ENCODE data around the gene KIAA1671. TPM values are rescaled to one million over a fixed set of nuclear protein-coding genes. Genes with fewer than 3 reads are reported as not detected.

KIAA1671 gene
- total RNA-seq, 6 donors from 2014 or later: 30.9 to 57.7 (median 42.1) TPM

DNA sequence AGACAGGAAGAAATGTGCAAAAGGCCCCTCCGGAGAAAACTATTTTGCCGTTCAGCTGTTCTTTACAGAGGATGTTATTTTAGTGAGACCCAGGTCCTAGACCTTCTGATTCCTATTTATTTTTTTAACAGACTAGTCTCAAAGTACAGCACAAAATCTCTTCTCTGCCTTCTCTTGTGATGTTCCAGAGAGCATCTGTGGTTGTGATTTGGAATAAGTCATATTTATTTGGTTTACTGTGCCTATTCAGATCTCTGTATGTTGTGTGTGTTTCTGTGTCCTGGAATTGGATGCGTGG, 26.1 kb upstream of the KIAA1671 start:
- Histone ChIP-seq H3K27ac (no peak overlapping the region), H3K4me1 (no peaks in the 10 kb centered on the region), H3K36me3 (peaks cover 0 to 7% (median 0%) of the 10 kb centered on the region in 4 donors), H3K27me3 (no peaks in the 10 kb centered on the region), H3K9me3 (peaks cover 0 to 5% (median 0%) of the 10 kb centered on the region in 4 donors), H3K4me3 (no peak overlapping the region)
- whole genome bisulfite sequencing, 2 donors: 47 to 59% methylated on average over 3 of the region's 3 CpGs
- ATAC-seq (ENCODE audit: low FRiP score in 2 of 2): no peak
- no peak for DNase-seq
- TF ChIP-seq EP300 (IDR thresholded peaks at IDR 0.05) (no peak), POLR2A (IDR thresholded peaks at IDR 0.05) (no peak), POLR2AphosphoS5 (IDR thresholded peaks at IDR 0.05) (no peak)
- TF ChIP-seq, protein P1, sequence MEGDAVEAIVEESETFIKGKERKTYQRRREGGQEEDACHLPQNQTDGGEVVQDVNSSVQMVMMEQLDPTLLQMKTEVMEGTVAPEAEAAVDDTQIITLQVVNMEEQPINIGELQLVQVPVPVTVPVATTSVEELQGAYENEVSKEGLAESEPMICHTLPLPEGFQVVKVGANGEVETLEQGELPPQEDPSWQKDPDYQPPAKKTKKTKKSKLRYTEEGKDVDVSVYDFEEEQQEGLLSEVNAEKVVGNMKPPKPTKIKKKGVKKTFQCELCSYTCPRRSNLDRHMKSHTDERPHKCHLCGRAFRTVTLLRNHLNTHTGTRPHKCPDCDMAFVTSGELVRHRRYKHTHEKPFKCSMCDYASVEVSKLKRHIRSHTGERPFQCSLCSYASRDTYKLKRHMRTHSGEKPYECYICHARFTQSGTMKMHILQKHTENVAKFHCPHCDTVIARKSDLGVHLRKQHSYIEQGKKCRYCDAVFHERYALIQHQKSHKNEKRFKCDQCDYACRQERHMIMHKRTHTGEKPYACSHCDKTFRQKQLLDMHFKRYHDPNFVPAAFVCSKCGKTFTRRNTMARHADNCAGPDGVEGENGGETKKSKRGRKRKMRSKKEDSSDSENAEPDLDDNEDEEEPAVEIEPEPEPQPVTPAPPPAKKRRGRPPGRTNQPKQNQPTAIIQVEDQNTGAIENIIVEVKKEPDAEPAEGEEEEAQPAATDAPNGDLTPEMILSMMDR (IDR thresholded peaks at IDR 0.05): no peak

DNA sequence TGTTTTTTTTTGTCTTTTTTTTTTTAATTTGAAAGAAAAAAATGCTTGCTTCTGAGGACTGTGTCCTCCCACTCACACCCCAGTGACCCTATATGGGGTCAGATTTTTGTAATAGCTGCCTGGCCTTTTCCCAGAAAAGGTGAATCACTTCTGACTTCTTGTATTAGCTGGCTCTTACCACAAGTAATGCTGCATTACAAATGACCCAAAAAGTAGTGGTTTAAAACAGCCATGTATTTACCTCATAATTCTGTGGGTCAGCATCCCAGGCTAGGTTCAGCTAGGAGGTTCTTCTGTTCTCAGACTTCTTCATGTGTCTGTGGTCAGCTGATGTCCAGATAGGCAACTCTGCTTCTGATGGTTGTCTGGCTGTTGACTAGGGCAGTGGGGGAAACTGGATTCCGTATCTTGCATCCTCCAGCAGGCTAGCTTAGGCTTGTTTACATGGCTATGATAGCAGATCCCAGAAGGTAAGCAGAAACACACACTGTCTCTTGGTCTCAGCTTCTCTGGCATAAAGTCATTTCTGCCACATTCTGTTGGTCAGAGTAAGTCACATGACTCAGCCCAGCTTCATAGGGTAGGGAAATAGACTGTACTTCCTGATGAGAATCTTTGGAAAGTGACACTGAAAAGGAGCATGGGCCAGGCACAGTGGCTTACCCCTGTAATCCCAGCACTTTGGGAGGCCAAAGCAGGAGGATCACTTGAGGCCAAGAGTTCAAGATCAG, 25.5 kb upstream of the KIAA1671 start:
- TF ChIP-seq, protein P1 (IDR thresholded peaks at IDR 0.05): no peak
- TF ChIP-seq EP300 (IDR thresholded peaks at IDR 0.05) (no peak), POLR2AphosphoS5 (IDR thresholded peaks at IDR 0.05) (no peak), POLR2A (IDR thresholded peaks at IDR 0.05) (no peak)
- H3K4me3 ChIP-seq: no peak overlapping the region
- peaks cover 0 to 5% (median 0%) of the 10 kb centered on the region in 4 donors for H3K9me3 ChIP-seq
- H3K27me3 ChIP-seq: no peaks in the 10 kb centered on the region
- no peak overlapping the region for H3K27ac ChIP-seq
- ATAC-seq (ENCODE audit: low FRiP score in 2 of 2): no peak
- H3K4me1 ChIP-seq: no peaks in the 10 kb centered on the region
- DNase-seq: no peak
- H3K36me3 ChIP-seq: peaks cover 0 to 7% (median 0%) of the 10 kb centered on the region in 4 donors
- 89 to 100% methylated on average over 1 of the region's 1 CpG for WGBS, 2 donors

DNA sequence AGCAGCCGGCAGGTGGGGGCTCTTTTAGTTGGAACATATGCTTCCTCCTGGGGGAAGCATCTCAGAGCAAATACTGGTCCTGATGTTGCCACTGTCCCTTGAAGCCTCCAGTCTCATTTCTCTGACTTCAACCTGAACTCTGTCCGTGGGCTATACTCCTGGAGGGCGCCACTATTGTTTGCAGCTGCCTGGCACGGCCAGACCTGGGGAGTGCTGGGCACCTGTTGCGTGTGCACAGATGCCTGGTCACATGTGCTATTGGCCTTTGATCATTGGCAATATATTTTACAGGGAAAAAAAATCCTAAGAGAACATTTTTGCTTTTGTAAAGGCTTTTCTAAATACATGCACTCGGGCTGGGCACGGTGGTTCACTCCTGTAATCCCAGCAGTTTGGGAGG, 24.2 kb upstream of the KIAA1671 start:
- ATAC-seq (ENCODE audit: low FRiP score in 2 of 2) (no peak), DNase-seq (no peak)
- 85 to 91% methylated on average over 7 of the region's 7 CpGs for WGBS, 2 donors

DNA sequence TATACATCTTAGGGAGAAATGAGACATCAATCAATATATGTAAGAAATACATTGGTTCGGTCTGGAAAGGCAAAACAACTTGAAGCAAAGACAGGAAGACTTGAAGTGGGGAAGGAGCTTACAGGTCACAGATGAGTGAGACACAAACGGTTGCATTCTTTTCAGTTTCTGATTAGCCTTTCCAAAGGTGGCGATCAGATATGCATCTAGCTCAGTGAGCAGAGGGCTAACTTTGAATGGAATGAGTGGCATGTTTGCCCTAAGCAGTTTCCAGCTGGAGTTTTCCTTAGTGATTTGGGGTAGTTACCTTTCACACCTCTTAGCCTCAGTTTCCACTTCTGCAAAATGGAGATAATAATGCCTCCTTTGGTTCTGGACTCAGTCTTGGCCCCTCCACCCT, 21.8 kb upstream of the KIAA1671 start:
- Histone ChIP-seq H3K36me3 (no peaks in the 10 kb centered on the region), H3K27me3 (no peaks in the 10 kb centered on the region), H3K4me1 (no peaks in the 10 kb centered on the region), H3K4me3 (no peak overlapping the region), H3K27ac (no peak overlapping the region), H3K9me3 (peaks cover 0 to 5% (median 0%) of the 10 kb centered on the region in 4 donors)
- 73 to 82% methylated on average over 3 of the region's 3 CpGs for WGBS, 2 donors
- no peak for DNase-seq
- no peak for ATAC-seq (ENCODE audit: low FRiP score in 2 of 2)
- TF ChIP-seq EP300 (IDR thresholded peaks at IDR 0.05) (no peak), POLR2A (IDR thresholded peaks at IDR 0.05) (no peak), POLR2AphosphoS5 (IDR thresholded peaks at IDR 0.05) (no peak)
- TF ChIP-seq, protein P1 (IDR thresholded peaks at IDR 0.05): no peak

More for the DNA sequence above, 24.2 kb upstream of the KIAA1671 start:
- peaks cover 0 to 5% (median 0%) of the 10 kb centered on the region in 4 donors for H3K9me3 ChIP-seq
- H3K4me3 ChIP-seq: no peak overlapping the region
- H3K27me3 ChIP-seq: no peaks in the 10 kb centered on the region
- H3K27ac ChIP-seq: no peak overlapping the region
- TF ChIP-seq POLR2A (IDR thresholded peaks at IDR 0.05) (no peak), POLR2AphosphoS5 (IDR thresholded peaks at IDR 0.05) (no peak), EP300 (IDR thresholded peaks at IDR 0.05) (no peak)
- TF ChIP-seq, protein P1 (IDR thresholded peaks at IDR 0.05): no peak
- H3K4me1 ChIP-seq: no peaks in the 10 kb centered on the region
- peaks cover 0 to 7% (median 0%) of the 10 kb centered on the region in 4 donors for H3K36me3 ChIP-seq
